Measurements from ENCODE around the gene IL34.
A peak's percentile ranks its signal among the peaks of the same experiment; 100 is the strongest.

IL34 gene

DNA sequence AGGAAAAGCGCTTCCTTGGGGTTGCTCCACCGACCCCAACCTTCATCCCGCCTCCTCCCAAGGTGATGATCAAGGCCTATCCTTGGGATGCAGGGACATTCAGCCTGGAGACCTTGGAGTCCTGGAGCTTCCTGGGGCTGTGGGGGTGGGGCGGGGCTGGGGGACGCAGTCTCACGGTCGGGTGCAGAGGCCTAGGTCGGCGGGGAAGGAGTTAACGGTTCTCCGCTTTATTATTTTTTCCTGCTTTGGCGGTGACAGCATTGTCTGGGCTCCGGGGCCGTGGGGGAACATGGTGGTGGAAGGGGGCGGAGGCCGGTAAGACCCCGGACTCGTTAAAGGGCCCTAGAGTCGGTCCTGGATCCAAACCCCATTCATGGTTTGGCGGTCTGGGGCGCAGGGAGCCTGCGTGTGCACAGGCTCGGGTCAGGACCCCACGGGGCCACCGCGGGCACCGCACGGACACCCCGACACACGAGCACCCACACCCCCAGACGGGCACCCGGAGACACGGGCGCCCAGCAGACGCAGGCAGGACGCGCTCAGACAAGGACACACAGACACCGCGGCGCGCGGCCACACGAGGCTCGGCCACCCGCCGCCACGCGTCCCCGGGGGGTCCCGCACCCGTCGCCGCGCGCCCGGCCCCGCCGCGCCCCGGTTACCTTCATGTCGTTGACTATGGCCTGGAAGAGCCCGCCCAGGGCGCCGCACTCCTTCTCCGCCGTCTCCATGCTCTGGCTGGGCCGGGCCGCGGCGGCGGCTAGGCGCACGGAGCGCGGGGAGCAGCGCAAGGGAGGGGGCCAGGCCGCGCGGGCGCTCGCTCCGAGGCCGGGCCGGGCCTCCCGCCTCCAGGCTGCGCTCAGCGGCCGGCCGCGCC, 38.9 kb downstream of the IL34 start:
- H3K27ac Mint-ChIP-seq, result no peak overlapping the region
- no peaks in the 10 kb centered on the region for H3K9me3 Mint-ChIP-seq
- peaks cover 4% of the 10 kb centered on the region for H3K27me3 Mint-ChIP-seq
- no peaks in the 10 kb centered on the region for H3K4me1 Mint-ChIP-seq (ENCODE audit: low read depth)
- H3K4me3 Mint-ChIP-seq, result peak overlapping the region; percentile 70
- H3K36me3 Mint-ChIP-seq (ENCODE audit: low read depth), result no peaks in the 10 kb centered on the region

- Mint-ChIP-seq H3K27ac (peak within 1 kb of the TSS; percentile 31), H3K9me3 (no peaks in the 10 kb centered on the region), H3K27me3 (peaks cover 4% of the 10 kb centered on the region), H3K4me1 (ENCODE audit: low read depth) (no peaks in the 10 kb centered on the region), H3K4me3 (peak within 1 kb of the TSS; percentile 70), H3K36me3 (ENCODE audit: low read depth) (no peaks in the 10 kb centered on the region)
These were observed 39.6 kb downstream of the IL34 start, which contains the start of gene MTSS2 for GRCh38 chr16:70685938-70686375. MTSS2 (minus strand) TSS chr16:70686053; CDS start chr16:70685791, 262 bp downstream.

DNA sequence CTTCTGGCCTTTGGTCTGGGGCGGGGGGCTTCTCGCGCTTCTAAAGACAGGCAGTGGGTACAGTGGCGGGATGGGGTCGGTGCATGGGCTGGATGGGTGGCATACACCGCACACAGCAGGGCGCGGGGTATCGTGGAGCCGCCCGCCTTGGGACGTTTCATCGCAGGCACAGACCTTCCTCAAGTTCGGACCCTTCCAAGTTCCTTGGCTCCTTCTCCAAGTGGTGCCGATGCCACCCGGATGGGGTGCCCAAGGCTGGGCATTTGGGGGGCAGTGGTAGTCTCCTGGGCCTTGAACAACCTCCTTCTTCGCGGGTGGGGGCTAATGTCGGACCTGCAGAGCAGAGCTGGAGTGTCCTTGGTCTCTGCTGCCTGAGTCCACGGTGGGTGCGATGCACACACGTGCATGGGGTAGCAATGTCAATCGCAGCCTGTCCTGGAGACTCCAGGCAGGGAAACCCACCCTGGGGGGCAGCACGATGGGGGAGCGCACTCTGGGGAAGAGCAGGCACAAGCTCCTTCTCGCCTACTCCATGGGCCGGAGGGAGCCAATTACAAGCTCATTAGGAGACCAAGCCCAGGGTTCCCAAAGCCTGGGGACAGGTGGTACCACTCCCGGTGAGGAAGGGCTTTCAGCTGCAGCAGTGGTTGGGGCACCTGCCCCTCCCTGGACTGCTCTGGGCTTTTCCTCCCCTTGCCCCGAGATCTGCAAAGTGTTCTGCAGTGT, 40.2 kb downstream of the IL34 start:
- peaks cover 4% of the 10 kb centered on the region for H3K27me3 Mint-ChIP-seq
- peak overlapping the region; percentile 31 for H3K27ac Mint-ChIP-seq
- peak overlapping the region; percentile 57 for H3K4me3 Mint-ChIP-seq

GRCh38 chr16:70687102-70687511, 40.7 kb downstream of the IL34 start:
- Mint-ChIP-seq H3K27ac (no peak overlapping the region), H3K4me3 (no peak overlapping the region)

More for the DNA sequence above, 40.2 kb downstream of the IL34 start:
- Mint-ChIP-seq H3K36me3 (ENCODE audit: low read depth) (no peaks in the 10 kb centered on the region), H3K4me1 (ENCODE audit: low read depth) (no peaks in the 10 kb centered on the region), H3K9me3 (no peaks in the 10 kb centered on the region)

DNA sequence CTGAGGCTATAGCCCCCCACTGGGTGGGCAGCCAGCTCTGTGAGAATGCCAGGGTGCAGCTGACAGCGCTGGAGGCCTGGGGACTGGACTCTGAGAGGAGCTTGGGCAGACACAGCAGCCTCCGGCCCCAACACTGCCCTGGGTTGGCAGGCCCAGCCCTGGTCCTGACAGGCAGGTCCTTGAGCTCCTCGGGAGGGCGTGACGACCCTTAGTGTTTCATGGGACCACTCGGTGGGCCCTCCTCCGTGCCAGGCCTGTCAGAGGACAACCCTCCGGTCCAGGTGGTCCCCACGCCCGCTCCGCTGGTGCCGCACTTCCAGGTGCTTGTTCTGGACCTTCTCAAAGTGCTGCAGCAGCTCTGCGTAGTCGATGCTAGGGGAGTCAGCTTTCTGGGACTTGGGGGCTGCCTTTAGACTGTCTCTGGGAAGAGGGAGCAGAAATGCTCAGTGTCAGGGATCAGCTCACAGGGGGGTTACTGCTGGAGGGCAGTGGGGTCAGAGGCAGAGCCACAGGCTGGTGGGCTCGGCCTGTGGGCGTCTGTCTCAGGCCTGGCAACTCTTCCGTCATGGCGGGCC, 41.4 kb downstream of the IL34 start:
- H3K27me3 Mint-ChIP-seq, result peaks cover 4% of the 10 kb centered on the region
- H3K4me1 Mint-ChIP-seq (ENCODE audit: low read depth), result no peaks in the 10 kb centered on the region
- no peaks in the 10 kb centered on the region for H3K36me3 Mint-ChIP-seq (ENCODE audit: low read depth)
- no peak overlapping the region for H3K4me3 Mint-ChIP-seq
- H3K27ac Mint-ChIP-seq, result no peak overlapping the region
- no peaks in the 10 kb centered on the region for H3K9me3 Mint-ChIP-seq

More at GRCh38 chr16:70687102-70687511, 40.7 kb downstream of the IL34 start:
- Mint-ChIP-seq H3K4me1 (ENCODE audit: low read depth) (no peaks in the 10 kb centered on the region), H3K36me3 (ENCODE audit: low read depth) (no peaks in the 10 kb centered on the region), H3K9me3 (no peaks in the 10 kb centered on the region), H3K27me3 (peaks cover 4% of the 10 kb centered on the region)

GRCh38 chr16:70688246-70688742, 41.9 kb downstream of the IL34 start:
- Mint-ChIP-seq H3K4me1 (ENCODE audit: low read depth) (peaks cover 4% of the 10 kb centered on the region), H3K36me3 (ENCODE audit: low read depth) (no peaks in the 10 kb centered on the region), H3K27me3 (peaks cover 4% of the 10 kb centered on the region), H3K4me3 (no peak overlapping the region), H3K27ac (no peak overlapping the region), H3K9me3 (no peaks in the 10 kb centered on the region)

- Mint-ChIP-seq H3K27me3 (peaks cover 4% of the 10 kb centered on the region), H3K27ac (no peak overlapping the region), H3K4me1 (ENCODE audit: low read depth) (peaks cover 4% of the 10 kb centered on the region), H3K9me3 (no peaks in the 10 kb centered on the region), H3K4me3 (no peak overlapping the region), H3K36me3 (ENCODE audit: low read depth) (no peaks in the 10 kb centered on the region)
These were observed 42.9 kb downstream of the IL34 start for GRCh38 chr16:70689035-70689969.

DNA sequence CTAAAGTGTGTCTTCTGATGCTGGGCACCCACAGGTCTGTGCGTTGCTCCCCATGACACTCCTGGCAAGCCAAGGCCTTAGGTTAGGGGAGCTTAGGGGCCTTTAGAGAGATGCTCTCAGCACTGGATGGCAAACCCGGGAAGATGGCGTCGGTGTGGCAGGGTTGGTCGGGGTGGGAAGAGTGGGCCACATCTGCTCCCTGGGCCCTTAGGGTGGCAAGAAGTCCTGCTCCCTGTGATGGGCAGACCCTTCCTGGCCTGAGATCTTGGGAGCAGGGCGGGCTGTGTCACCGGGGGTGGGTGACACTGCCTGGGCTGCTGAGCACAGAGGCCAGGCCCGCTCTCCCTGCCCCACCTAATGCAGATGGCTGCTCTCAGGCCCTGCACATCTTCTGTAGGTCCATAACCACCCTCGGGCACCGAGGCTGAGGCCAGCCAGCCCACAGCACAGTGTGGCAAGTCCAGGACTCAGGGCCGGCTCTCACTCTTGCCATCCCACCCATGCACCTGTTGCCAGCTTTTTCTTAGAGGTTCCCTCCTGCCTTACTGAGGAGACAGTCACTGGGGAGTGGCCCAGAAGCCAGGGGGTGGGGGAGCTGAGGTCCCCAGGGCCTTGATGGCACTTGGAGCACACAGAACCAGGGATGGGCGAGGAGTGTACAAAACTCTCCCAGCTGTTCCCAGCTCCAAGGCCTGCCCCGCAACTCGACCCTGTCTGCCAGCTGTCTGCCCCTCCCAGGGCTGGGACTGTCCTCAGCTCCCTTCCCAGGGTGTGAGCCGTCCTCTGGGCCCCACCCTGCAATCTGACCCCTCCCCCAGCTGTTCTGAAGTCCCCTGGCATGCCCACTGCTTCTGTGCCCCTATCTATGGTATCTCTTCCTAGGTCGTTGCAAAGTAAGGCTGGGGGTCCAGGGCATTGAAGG, 43.9 kb downstream of the IL34 start:
- Mint-ChIP-seq H3K36me3 (ENCODE audit: low read depth) (no peaks in the 10 kb centered on the region), H3K27ac (no peak overlapping the region), H3K4me3 (no peak overlapping the region), H3K9me3 (no peaks in the 10 kb centered on the region), H3K27me3 (peaks cover 4% of the 10 kb centered on the region), H3K4me1 (ENCODE audit: low read depth) (peaks cover 5% of the 10 kb centered on the region)

DNA sequence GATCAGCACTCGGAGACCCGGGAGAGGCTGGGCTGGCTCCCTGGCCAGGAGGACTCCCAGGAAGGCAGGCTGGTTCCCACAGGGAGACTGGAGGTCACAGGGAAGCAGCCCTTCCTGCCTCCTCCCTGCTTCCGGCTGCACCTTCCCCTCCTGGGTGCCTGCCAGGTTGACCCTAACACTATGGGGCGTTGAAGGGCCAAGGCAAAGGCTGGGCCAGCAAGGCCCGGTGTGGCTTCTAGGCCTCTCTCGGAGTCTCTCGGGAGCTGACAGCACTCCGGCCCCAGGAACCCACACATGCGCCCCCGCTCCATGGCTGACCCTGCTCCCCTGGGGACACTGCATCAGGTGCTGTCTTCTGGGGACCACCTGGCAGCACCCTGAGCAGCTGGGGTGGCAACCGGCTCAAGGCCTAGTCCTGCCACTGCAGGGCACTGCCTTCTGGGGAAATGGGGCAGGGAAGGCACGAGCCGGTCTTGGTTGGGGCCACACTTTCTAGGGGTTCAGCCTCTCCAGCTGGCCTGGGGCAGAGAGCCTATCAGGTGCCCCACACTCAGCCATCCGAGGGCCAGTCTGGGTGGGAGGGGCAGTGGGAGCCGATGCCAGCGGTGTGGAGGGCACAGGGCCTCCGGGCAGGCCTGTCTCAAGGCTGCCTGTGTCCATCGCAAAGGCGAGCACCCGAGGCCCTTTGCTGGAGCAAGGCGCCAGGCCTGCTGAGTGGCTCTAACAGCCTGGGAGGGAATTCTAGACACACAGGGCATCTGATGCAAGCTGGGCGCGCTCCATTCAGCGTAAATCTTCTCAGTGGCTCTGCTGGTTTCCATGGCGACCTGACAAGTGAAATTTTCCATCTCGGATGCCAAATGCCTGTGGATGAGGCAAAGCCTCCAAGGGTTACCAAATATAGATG, 45.1 kb downstream of the IL34 start:
- H3K27me3 Mint-ChIP-seq, result peaks cover 1% of the 10 kb centered on the region
- H3K4me3 Mint-ChIP-seq, result no peak overlapping the region
- no peak overlapping the region for H3K27ac Mint-ChIP-seq
- H3K36me3 Mint-ChIP-seq (ENCODE audit: low read depth), result no peaks in the 10 kb centered on the region
- peaks cover 18% of the 10 kb centered on the region for H3K4me1 Mint-ChIP-seq (ENCODE audit: low read depth)
- no peaks in the 10 kb centered on the region for H3K9me3 Mint-ChIP-seq

DNA sequence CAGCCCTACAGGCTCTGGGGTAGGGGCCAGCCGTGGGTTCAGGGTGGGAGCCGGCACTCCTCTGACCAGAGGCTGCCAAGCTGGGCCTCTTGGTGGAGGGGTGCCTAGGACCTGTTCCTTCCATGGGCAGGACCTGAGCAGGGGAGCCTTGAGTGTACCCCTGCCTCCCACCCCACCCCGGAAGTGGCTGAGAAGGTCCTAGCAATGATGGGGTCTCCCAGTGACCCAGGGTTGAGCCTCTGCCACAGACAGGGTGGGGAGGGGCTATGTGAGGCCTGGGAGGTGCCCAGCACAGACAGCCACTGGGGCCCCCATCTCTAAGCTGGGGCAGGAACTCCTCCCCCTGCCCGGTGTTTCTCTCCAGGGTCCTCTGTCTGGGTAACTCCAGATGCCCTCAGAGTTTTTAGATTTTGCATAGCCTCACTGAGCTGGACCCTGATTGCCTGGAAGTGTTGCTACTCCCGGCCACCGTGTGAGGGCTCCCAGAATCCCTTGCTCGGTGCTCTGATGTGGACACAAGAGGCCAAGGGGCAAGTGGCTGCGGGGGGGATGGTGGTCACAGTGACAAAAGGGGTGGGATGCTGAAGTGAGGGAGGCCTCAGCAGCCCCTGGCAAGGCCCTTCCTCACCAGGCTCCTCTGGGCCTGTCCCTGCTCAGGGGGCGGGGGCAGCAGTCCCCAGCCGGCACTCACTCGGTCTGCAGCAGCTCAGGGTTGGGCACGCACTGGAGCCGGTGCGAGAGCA, 45.9 kb downstream of the IL34 start:
- Mint-ChIP-seq H3K4me1 (ENCODE audit: low read depth) (peaks cover 26% of the 10 kb centered on the region), H3K27me3 (no peaks in the 10 kb centered on the region), H3K4me3 (no peak overlapping the region), H3K27ac (no peak overlapping the region), H3K9me3 (no peaks in the 10 kb centered on the region), H3K36me3 (ENCODE audit: low read depth) (no peaks in the 10 kb centered on the region)

DNA sequence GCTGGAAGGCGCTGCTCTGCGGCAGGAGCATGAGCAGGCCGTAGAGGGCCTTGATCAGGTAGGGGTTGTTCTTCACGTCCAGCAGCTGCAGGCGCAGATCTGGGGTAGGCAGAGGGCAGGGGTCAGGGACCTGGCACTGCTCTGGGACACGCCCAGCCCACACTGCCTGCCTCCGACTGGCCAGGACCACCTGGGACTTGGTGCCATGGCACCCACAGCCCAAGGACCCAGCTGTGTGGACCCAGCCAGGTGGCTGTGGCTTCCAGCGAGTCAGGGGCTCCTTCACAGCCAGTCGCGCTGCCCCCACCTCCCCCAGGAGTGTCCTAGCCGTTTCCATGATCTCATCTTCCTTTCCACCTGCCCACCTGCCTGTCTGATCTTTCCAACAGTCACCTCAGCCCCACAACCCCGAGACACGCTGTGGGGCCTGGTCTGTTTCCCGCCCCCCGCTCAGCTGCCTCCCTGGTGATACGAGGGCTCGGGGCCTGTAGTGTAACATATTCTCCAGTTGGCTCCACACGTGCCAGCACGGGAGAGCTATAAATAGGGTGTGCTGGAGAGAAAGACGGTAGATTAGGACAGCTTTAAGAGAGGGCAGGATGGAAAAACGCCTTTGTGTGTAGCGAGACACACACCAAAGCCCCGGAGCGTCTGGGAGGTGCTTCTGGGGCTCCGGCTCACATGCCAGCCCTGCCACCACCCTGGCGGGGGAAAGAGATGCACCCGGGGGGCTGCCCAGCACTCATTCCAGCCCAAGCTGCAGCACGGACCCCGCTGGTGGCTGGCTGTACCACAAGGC, 46.7 kb downstream of the IL34 start:
- no peak overlapping the region for H3K4me3 Mint-ChIP-seq
- peaks cover 34% of the 10 kb centered on the region for H3K4me1 Mint-ChIP-seq (ENCODE audit: low read depth)
- no peak overlapping the region for H3K27ac Mint-ChIP-seq
- H3K27me3 Mint-ChIP-seq, result no peaks in the 10 kb centered on the region
- no peaks in the 10 kb centered on the region for H3K9me3 Mint-ChIP-seq
- no peaks in the 10 kb centered on the region for H3K36me3 Mint-ChIP-seq (ENCODE audit: low read depth)

All from stimulated activated naive CD8-positive, alpha-beta T cell treated with anti-CD3 and anti-CD28 coated beads, Interleukin-15, Interleukin-2, amounts not matched to agents 100 ng/mL and 50 ng/mL, for 24 hours (primary cell).